ENCODE data around the gene POU6F2.

GRCh38 chr7:39399458-39399857, 421.7 kb downstream of the POU6F2 start:
- TF ChIP-seq POLR2A (IDR thresholded peaks at IDR 0.05), result no peak
- no peak for TF ChIP-seq POLR2AphosphoS5 (IDR thresholded peaks at IDR 0.05)
- TF ChIP-seq CTCF (IDR thresholded peaks at IDR 0.05), result no peak
- no peak for TF ChIP-seq EP300 (IDR thresholded peaks at IDR 0.05)
